Measurements from ENCODE around the gene PDGFRB.

- TF ChIP-seq CTCF (IDR thresholded peaks at IDR 0.05; ENCODE audit: low read depth, low read length, poor library complexity, severe bottlenecking), result no peak
- no peak for TF ChIP-seq EZH2phosphoT487 (IDR thresholded peaks at IDR 0.05; ENCODE audit: borderline replicate concordance, low read length)
Measured at GRCh38 chr5:150146235-150146634, 9.4 kb downstream of the PDGFRB start.
